ENCODE data around the gene PHKG1. TPM values are rescaled to one million over a fixed set of nuclear protein-coding genes. Genes with fewer than 3 reads are reported as not detected.
"Not testable (repeated sequence)": the region's sequence is repeated elsewhere in the genome, so short reads cannot be mapped to it uniquely, and the experiment has no call there.

Gene PHKG1
- total RNA-seq, 1 donor from 2014 or later: 3.4 TPM

- no peaks in the 10 kb centered on the region for H3K36me3 Mint-ChIP-seq (ENCODE audit: low read depth)
- no peak overlapping the region for H3K4me3 Mint-ChIP-seq
- no peaks in the 10 kb centered on the region for H3K9me3 Mint-ChIP-seq
- no peaks in the 10 kb centered on the region for H3K4me1 Mint-ChIP-seq
- TF ChIP-seq CTCF (IDR thresholded peaks at IDR 0.05): no peak
- intact Hi-C loops (cut with micrococcal nuclease): no loop called here
- H3K27ac Mint-ChIP-seq: no peak overlapping the region
- DNase-seq (no peak), ATAC-seq (ENCODE audit: low read depth) (no peak)
- POLR2A ChIA-PET: no interaction called here
- H3K27me3 Mint-ChIP-seq: peaks cover 14% of the 10 kb centered on the region
- CTCF ChIA-PET: no interaction called here
These were observed 28.7 kb upstream of the PHKG1 start for GRCh38 chr7:56121440-56121839.

- no peak within 1 kb of the TSS for H3K27ac Mint-ChIP-seq
- no peak for ATAC-seq (ENCODE audit: low read depth)
These were observed 23.2 kb upstream of the PHKG1 start, which contains the start of gene NUPR2 for GRCh38 chr7:56115852-56116538. Gene NUPR2 (minus strand): TSS chr7:56116417. CDS start chr7:56116314, 103 bp downstream.

GRCh38 chr7:56112244-56112643, 19.5 kb upstream of the PHKG1 start:
- H3K36me3 Mint-ChIP-seq (ENCODE audit: low read depth); H3K4me1 Mint-ChIP-seq; ATAC-seq (ENCODE audit: low read depth); H3K27ac Mint-ChIP-seq; CTCF ChIA-PET; H3K9me3 Mint-ChIP-seq; intact Hi-C loops (cut with micrococcal nuclease); DNase-seq; H3K4me3 Mint-ChIP-seq: not testable (repeated sequence)
- peaks cover 14% of the 10 kb centered on the region for H3K27me3 Mint-ChIP-seq
- POLR2A ChIA-PET: interaction anchor here (0.7 kb wide), 1 partner anchor 19 kb away, joined by 9 read pairs; no protein-coding TSS in a partner anchor

More at GRCh38 chr7:56115852-56116538, 23.2 kb upstream of the PHKG1 start, which contains the start of gene NUPR2:
- no peaks in the 10 kb centered on the region for H3K4me1 Mint-ChIP-seq
- no peak for TF ChIP-seq CTCF (IDR thresholded peaks at IDR 0.05)
- peaks cover 21% of the 10 kb centered on the region for H3K27me3 Mint-ChIP-seq
- ChIA-PET POLR2A (no interaction called here), CTCF (no interaction called here)
- no peak within 1 kb of the TSS for H3K4me3 Mint-ChIP-seq
- H3K9me3 Mint-ChIP-seq: no peaks in the 10 kb centered on the region
- intact Hi-C loops (cut with micrococcal nuclease): no loop called here
- DNase-seq: no peak
- H3K36me3 Mint-ChIP-seq (ENCODE audit: low read depth): no peaks in the 10 kb centered on the region

- H3K4me3 Mint-ChIP-seq: no peak overlapping the region
- no peak overlapping the region for H3K27ac Mint-ChIP-seq
- H3K27me3 Mint-ChIP-seq: peaks cover 10% of the 10 kb centered on the region
- peaks cover 23% of the 10 kb centered on the region for H3K4me1 Mint-ChIP-seq
- H3K36me3 Mint-ChIP-seq (ENCODE audit: low read depth): peaks cover 16% of the 10 kb centered on the region
- no peak for TF ChIP-seq CTCF (IDR thresholded peaks at IDR 0.05)
- ChIA-PET POLR2A (no interaction called here), CTCF (no interaction called here)
- no peak for ATAC-seq (ENCODE audit: low read depth)
- H3K9me3 Mint-ChIP-seq: peaks cover 3% of the 10 kb centered on the region
- no peak for DNase-seq
- intact Hi-C loops (cut with micrococcal nuclease): no loop called here
These were observed 17.9 kb upstream of the PHKG1 start for GRCh38 chr7:56110611-56111010.

GRCh38 chr7:56107954-56108258, 15.2 kb upstream of the PHKG1 start:
- CTCF ChIA-PET: no interaction called here
- intact Hi-C loops (cut with micrococcal nuclease): loop anchor here (5.0 kb wide), 1 partner anchor 1036 kb away; no protein-coding TSS in a partner anchor
- peaks cover 37% of the 10 kb centered on the region for H3K4me1 Mint-ChIP-seq

More at GRCh38 chr7:56107954-56108258, 15.2 kb upstream of the PHKG1 start:
- Mint-ChIP-seq H3K27ac (peak overlapping the region; percentile 63), H3K9me3 (peaks cover 3% of the 10 kb centered on the region), H3K27me3 (peaks cover 2% of the 10 kb centered on the region), H3K4me3 (peak overlapping the region; percentile 54), H3K36me3 (ENCODE audit: low read depth) (peaks cover 30% of the 10 kb centered on the region)
- no peak for TF ChIP-seq CTCF (IDR thresholded peaks at IDR 0.05)
- ATAC-seq (ENCODE audit: low read depth): no peak
- no peak for DNase-seq
- POLR2A ChIA-PET: interaction anchor here (2.8 kb wide), 1 partner anchor 57 kb away, joined by 23 read pairs; the partner anchor contains the start of genes CCT6A and PSPH
